Liver (tissue), 3 donors: ENCODE results near the gene ELL3.

Source experiments
- FOXA2 ChIP-seq: IDR thresholded peaks from 2 replicates; pipeline ENCODE4 v1.6.1; 2016; ENCODE audit warnings: antibody characterized with exemption
- HNF4G ChIP-seq: IDR thresholded peaks from 2 replicates; pipeline ENCODE4 v1.6.1; 2016; ENCODE audit warnings: antibody characterized with exemption
- JUND ChIP-seq, 2 donors: IDR thresholded peaks; 2 replicates each; pipeline ENCODE4 v1.6.1; 2016; ENCODE audit warnings: antibody characterized with exemption in 2 of 2
- RAD21 ChIP-seq, 2 donors: IDR thresholded peaks; 2 replicates each; pipeline ENCODE4 v1.6.1; 2016; ENCODE audit warnings: antibody characterized with exemption in 2 of 2, mild to moderate bottlenecking in 2 of 2
- SP1 ChIP-seq: IDR thresholded peaks from 2 replicates; pipeline ENCODE4 v1.6.1; 2018; ENCODE audit warnings: antibody characterized with exemption, mild to moderate bottlenecking
- TAF1 ChIP-seq: conservative IDR thresholded peaks from 2 replicates; pipeline ENCODE4 v1.6.1; 2016; ENCODE audit warnings: antibody characterized with exemption, mild to moderate bottlenecking
- YY1 ChIP-seq: IDR thresholded peaks from 2 replicates; pipeline ENCODE4 v1.6.1; 2016; ENCODE audit warnings: antibody characterized with exemption, mild to moderate bottlenecking
- TF ChIP-seq, protein P1 (sequence below): fragments of 150-350 bp; IDR thresholded peaks from 2 replicates; pipeline ENCODE4 v1.5.1; 2017; ENCODE audit warnings: improper control_type of control experiment, low read depth, low read length; ENCODE audit not compliant: missing input control
- TF ChIP-seq, protein P2 (sequence below): IDR thresholded peaks from 2 replicates; pipeline ENCODE4 v1.6.1; 2016; ENCODE audit warnings: antibody characterized with exemption
- TF ChIP-seq, protein P3 (sequence below): IDR thresholded peaks from 2 replicates; pipeline ENCODE4 v1.6.1; 2016; ENCODE audit warnings: antibody characterized with exemption, mild to moderate bottlenecking
- TF ChIP-seq, protein P4 (sequence below): IDR thresholded peaks from 2 replicates; pipeline ENCODE4 v1.6.1; 2016; ENCODE audit warnings: antibody characterized with exemption
- donor health status: healthy.
- donor health status: healthy.

DNA sequence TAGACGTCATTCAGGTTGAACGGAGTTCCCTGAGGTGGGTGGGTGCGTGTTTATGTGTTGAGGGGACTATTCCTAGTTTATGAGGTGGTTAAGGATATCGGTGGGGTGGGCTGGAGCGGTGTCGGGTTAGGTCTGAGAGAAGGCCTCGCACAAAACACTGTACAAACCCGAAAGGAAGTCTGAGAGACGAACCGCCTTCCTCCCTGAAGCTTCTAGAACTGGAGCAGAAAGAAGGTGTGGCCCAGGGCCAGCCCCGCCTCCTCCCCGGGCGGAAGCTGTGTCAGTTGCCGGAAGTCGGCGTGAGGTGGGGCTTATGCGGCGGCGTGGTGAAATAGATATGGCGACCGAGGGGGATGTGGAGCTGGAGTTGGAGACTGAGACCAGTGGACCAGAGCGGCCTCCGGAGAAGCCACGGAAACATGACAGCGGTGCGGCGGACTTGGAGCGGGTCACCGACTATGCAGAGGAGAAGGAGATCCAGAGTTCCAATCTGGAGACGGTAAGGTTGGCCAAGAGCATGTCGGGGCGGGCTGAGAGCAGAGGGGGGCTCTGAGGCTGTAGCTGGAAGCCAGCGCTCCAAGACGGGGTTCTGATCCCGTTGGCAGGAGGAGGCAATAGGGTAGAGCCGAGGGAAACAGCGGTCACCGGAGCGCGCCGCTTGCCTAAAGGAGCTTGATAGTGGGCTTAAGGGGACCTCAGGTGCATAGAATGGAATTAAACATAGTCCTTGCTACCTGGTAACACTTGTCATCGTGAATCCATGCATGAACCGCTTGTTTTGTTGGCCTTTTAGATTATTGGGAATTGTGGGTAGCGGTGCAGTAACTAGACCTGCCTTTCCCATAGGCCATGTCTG is 23.7 kb upstream of the ELL3 start, which contains the start of gene HYPK:
- no peak for TF ChIP-seq HNF4G
- TF ChIP-seq RAD21 (IDR thresholded peaks at IDR 0.05): no peak
- TF ChIP-seq, protein P1, sequence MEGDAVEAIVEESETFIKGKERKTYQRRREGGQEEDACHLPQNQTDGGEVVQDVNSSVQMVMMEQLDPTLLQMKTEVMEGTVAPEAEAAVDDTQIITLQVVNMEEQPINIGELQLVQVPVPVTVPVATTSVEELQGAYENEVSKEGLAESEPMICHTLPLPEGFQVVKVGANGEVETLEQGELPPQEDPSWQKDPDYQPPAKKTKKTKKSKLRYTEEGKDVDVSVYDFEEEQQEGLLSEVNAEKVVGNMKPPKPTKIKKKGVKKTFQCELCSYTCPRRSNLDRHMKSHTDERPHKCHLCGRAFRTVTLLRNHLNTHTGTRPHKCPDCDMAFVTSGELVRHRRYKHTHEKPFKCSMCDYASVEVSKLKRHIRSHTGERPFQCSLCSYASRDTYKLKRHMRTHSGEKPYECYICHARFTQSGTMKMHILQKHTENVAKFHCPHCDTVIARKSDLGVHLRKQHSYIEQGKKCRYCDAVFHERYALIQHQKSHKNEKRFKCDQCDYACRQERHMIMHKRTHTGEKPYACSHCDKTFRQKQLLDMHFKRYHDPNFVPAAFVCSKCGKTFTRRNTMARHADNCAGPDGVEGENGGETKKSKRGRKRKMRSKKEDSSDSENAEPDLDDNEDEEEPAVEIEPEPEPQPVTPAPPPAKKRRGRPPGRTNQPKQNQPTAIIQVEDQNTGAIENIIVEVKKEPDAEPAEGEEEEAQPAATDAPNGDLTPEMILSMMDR: no peak
- TF ChIP-seq, protein P2, sequence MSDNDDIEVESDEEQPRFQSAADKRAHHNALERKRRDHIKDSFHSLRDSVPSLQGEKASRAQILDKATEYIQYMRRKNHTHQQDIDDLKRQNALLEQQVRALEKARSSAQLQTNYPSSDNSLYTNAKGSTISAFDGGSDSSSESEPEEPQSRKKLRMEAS: peak; percentile 61
- no peak for TF ChIP-seq JUND (IDR thresholded peaks at IDR 0.05)
- TF ChIP-seq, protein P3, sequence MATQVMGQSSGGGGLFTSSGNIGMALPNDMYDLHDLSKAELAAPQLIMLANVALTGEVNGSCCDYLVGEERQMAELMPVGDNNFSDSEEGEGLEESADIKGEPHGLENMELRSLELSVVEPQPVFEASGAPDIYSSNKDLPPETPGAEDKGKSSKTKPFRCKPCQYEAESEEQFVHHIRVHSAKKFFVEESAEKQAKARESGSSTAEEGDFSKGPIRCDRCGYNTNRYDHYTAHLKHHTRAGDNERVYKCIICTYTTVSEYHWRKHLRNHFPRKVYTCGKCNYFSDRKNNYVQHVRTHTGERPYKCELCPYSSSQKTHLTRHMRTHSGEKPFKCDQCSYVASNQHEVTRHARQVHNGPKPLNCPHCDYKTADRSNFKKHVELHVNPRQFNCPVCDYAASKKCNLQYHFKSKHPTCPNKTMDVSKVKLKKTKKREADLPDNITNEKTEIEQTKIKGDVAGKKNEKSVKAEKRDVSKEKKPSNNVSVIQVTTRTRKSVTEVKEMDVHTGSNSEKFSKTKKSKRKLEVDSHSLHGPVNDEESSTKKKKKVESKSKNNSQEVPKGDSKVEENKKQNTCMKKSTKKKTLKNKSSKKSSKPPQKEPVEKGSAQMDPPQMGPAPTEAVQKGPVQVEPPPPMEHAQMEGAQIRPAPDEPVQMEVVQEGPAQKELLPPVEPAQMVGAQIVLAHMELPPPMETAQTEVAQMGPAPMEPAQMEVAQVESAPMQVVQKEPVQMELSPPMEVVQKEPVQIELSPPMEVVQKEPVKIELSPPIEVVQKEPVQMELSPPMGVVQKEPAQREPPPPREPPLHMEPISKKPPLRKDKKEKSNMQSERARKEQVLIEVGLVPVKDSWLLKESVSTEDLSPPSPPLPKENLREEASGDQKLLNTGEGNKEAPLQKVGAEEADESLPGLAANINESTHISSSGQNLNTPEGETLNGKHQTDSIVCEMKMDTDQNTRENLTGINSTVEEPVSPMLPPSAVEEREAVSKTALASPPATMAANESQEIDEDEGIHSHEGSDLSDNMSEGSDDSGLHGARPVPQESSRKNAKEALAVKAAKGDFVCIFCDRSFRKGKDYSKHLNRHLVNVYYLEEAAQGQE: peak; percentile 69
- TF ChIP-seq FOXA2: no peak
- no peak for TF ChIP-seq TAF1
- TF ChIP-seq, protein P4, sequence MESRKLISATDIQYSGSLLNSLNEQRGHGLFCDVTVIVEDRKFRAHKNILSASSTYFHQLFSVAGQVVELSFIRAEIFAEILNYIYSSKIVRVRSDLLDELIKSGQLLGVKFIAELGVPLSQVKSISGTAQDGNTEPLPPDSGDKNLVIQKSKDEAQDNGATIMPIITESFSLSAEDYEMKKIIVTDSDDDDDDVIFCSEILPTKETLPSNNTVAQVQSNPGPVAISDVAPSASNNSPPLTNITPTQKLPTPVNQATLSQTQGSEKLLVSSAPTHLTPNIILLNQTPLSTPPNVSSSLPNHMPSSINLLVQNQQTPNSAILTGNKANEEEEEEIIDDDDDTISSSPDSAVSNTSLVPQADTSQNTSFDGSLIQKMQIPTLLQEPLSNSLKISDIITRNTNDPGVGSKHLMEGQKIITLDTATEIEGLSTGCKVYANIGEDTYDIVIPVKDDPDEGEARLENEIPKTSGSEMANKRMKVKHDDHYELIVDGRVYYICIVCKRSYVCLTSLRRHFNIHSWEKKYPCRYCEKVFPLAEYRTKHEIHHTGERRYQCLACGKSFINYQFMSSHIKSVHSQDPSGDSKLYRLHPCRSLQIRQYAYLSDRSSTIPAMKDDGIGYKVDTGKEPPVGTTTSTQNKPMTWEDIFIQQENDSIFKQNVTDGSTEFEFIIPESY: no peak
- TF ChIP-seq SP1: peak; percentile 47
- peak; percentile 96 for TF ChIP-seq YY1
